ENCODE measurements around the gene GRAMD4.

Gene GRAMD4

GRCh38 chr22:46589871-46590271 lies 30.3 kb upstream of the GRAMD4 start:
- no peaks in the 10 kb centered on the region for H3K36me3 ChIP-seq (ENCODE audit: control insufficient read depth, insufficient read depth, low read length)
- H3K27ac ChIP-seq (ENCODE audit: insufficient read depth, low read length, poor library complexity, severe bottlenecking), result no peak overlapping the region
- no peak overlapping the region for H3K4me3 ChIP-seq (ENCODE audit: insufficient read depth, low read depth, low read length, poor library complexity, severe bottlenecking)
- peaks cover 7% of the 10 kb centered on the region for H3K4me1 ChIP-seq (ENCODE audit: control insufficient read depth, insufficient read depth, low read length, poor library complexity, severe bottlenecking)
- no peak for DNase-seq
- H3K9me3 ChIP-seq (ENCODE audit: control insufficient read depth, low read length), result no peaks in the 10 kb centered on the region
- H3K27me3 ChIP-seq (replicated peaks; ENCODE audit: control insufficient read depth, insufficient read depth, low read length, poor library complexity, severe bottlenecking), result no peaks in the 10 kb centered on the region

GRCh38 chr22:46590334-46590733 lies 29.9 kb upstream of the GRAMD4 start:
- H3K36me3 ChIP-seq (ENCODE audit: control insufficient read depth, insufficient read depth, low read length), result no peaks in the 10 kb centered on the region
- DNase-seq, result no peak
- H3K4me1 ChIP-seq (ENCODE audit: control insufficient read depth, insufficient read depth, low read length, poor library complexity, severe bottlenecking), result peaks cover 7% of the 10 kb centered on the region
- no peaks in the 10 kb centered on the region for H3K27me3 ChIP-seq (replicated peaks; ENCODE audit: control insufficient read depth, insufficient read depth, low read length, poor library complexity, severe bottlenecking)
- H3K27ac ChIP-seq (ENCODE audit: insufficient read depth, low read length, poor library complexity, severe bottlenecking), result no peak overlapping the region
- H3K9me3 ChIP-seq (ENCODE audit: control insufficient read depth, low read length), result no peaks in the 10 kb centered on the region
- no peak overlapping the region for H3K4me3 ChIP-seq (ENCODE audit: insufficient read depth, low read depth, low read length, poor library complexity, severe bottlenecking)

GRCh38 chr22:46591930-46592329 lies 28.3 kb upstream of the GRAMD4 start:
- H3K27ac ChIP-seq (ENCODE audit: insufficient read depth, low read length, poor library complexity, severe bottlenecking), result no peak overlapping the region
- peaks cover 7% of the 10 kb centered on the region for H3K4me1 ChIP-seq (ENCODE audit: control insufficient read depth, insufficient read depth, low read length, poor library complexity, severe bottlenecking)
- no peaks in the 10 kb centered on the region for H3K9me3 ChIP-seq (ENCODE audit: control insufficient read depth, low read length)
- no peaks in the 10 kb centered on the region for H3K27me3 ChIP-seq (replicated peaks; ENCODE audit: control insufficient read depth, insufficient read depth, low read length, poor library complexity, severe bottlenecking)
- H3K4me3 ChIP-seq (ENCODE audit: insufficient read depth, low read depth, low read length, poor library complexity, severe bottlenecking), result no peak overlapping the region
- DNase-seq, result no peak
- H3K36me3 ChIP-seq (ENCODE audit: control insufficient read depth, insufficient read depth, low read length), result no peaks in the 10 kb centered on the region

GRCh38 chr22:46592390-46592872 lies 27.8 kb upstream of the GRAMD4 start:
- H3K4me3 ChIP-seq (ENCODE audit: insufficient read depth, low read depth, low read length, poor library complexity, severe bottlenecking), result no peak overlapping the region
- no peak for DNase-seq
- no peak overlapping the region for H3K27ac ChIP-seq (ENCODE audit: insufficient read depth, low read length, poor library complexity, severe bottlenecking)
- H3K9me3 ChIP-seq (ENCODE audit: control insufficient read depth, low read length), result no peaks in the 10 kb centered on the region
- H3K4me1 ChIP-seq (ENCODE audit: control insufficient read depth, insufficient read depth, low read length, poor library complexity, severe bottlenecking), result peaks cover 3% of the 10 kb centered on the region
- no peaks in the 10 kb centered on the region for H3K36me3 ChIP-seq (ENCODE audit: control insufficient read depth, insufficient read depth, low read length)
- no peaks in the 10 kb centered on the region for H3K27me3 ChIP-seq (replicated peaks; ENCODE audit: control insufficient read depth, insufficient read depth, low read length, poor library complexity, severe bottlenecking)

GRCh38 chr22:46593211-46593681 lies 26.9 kb upstream of the GRAMD4 start:
- H3K27ac ChIP-seq (ENCODE audit: insufficient read depth, low read length, poor library complexity, severe bottlenecking), result no peak overlapping the region
- H3K9me3 ChIP-seq (ENCODE audit: control insufficient read depth, low read length), result no peaks in the 10 kb centered on the region
- H3K27me3 ChIP-seq (replicated peaks; ENCODE audit: control insufficient read depth, insufficient read depth, low read length, poor library complexity, severe bottlenecking), result no peaks in the 10 kb centered on the region
- H3K36me3 ChIP-seq (ENCODE audit: control insufficient read depth, insufficient read depth, low read length), result no peaks in the 10 kb centered on the region
- no peak for DNase-seq
- H3K4me1 ChIP-seq (ENCODE audit: control insufficient read depth, insufficient read depth, low read length, poor library complexity, severe bottlenecking), result no peaks in the 10 kb centered on the region
- H3K4me3 ChIP-seq (ENCODE audit: insufficient read depth, low read depth, low read length, poor library complexity, severe bottlenecking), result no peak overlapping the region

GRCh38 chr22:46593996-46594946 lies 25.9 kb upstream of the GRAMD4 start:
- no peaks in the 10 kb centered on the region for H3K36me3 ChIP-seq (ENCODE audit: control insufficient read depth, insufficient read depth, low read length)
- no peak for DNase-seq
- H3K9me3 ChIP-seq (ENCODE audit: control insufficient read depth, low read length), result no peaks in the 10 kb centered on the region
- no peaks in the 10 kb centered on the region for H3K27me3 ChIP-seq (replicated peaks; ENCODE audit: control insufficient read depth, insufficient read depth, low read length, poor library complexity, severe bottlenecking)
- H3K27ac ChIP-seq (ENCODE audit: insufficient read depth, low read length, poor library complexity, severe bottlenecking), result no peak overlapping the region
- no peaks in the 10 kb centered on the region for H3K4me1 ChIP-seq (ENCODE audit: control insufficient read depth, insufficient read depth, low read length, poor library complexity, severe bottlenecking)
- H3K4me3 ChIP-seq (ENCODE audit: insufficient read depth, low read depth, low read length, poor library complexity, severe bottlenecking), result no peak overlapping the region

- Histone ChIP-seq H3K27ac (ENCODE audit: insufficient read depth, low read length, poor library complexity, severe bottlenecking) (no peak overlapping the region), H3K4me1 (ENCODE audit: control insufficient read depth, insufficient read depth, low read length, poor library complexity, severe bottlenecking) (no peaks in the 10 kb centered on the region)
These were observed 25.3 kb upstream of the GRAMD4 start for GRCh38 chr22:46594947-46595298.

GRCh38 chr22:46595545-46595944 lies 24.6 kb upstream of the GRAMD4 start:
- no peak for DNase-seq

More at GRCh38 chr22:46594947-46595298, 25.3 kb upstream of the GRAMD4 start:
- no peaks in the 10 kb centered on the region for H3K9me3 ChIP-seq (ENCODE audit: control insufficient read depth, low read length)
- no peak for DNase-seq
- no peaks in the 10 kb centered on the region for H3K27me3 ChIP-seq (replicated peaks; ENCODE audit: control insufficient read depth, insufficient read depth, low read length, poor library complexity, severe bottlenecking)
- H3K36me3 ChIP-seq (ENCODE audit: control insufficient read depth, insufficient read depth, low read length), result no peaks in the 10 kb centered on the region
- no peak overlapping the region for H3K4me3 ChIP-seq (ENCODE audit: insufficient read depth, low read depth, low read length, poor library complexity, severe bottlenecking)

GRCh38 chr22:46596032-46596441 lies 24.1 kb upstream of the GRAMD4 start:
- Histone ChIP-seq H3K36me3 (ENCODE audit: control insufficient read depth, insufficient read depth, low read length) (no peaks in the 10 kb centered on the region), H3K4me1 (ENCODE audit: control insufficient read depth, insufficient read depth, low read length, poor library complexity, severe bottlenecking) (no peaks in the 10 kb centered on the region), H3K4me3 (ENCODE audit: insufficient read depth, low read depth, low read length, poor library complexity, severe bottlenecking) (no peak overlapping the region), H3K9me3 (ENCODE audit: control insufficient read depth, low read length) (no peaks in the 10 kb centered on the region), H3K27me3 (replicated peaks; ENCODE audit: control insufficient read depth, insufficient read depth, low read length, poor library complexity, severe bottlenecking) (no peaks in the 10 kb centered on the region), H3K27ac (ENCODE audit: insufficient read depth, low read length, poor library complexity, severe bottlenecking) (no peak overlapping the region)
- no peak for DNase-seq

More at GRCh38 chr22:46595545-46595944, 24.6 kb upstream of the GRAMD4 start:
- Histone ChIP-seq H3K27ac (ENCODE audit: insufficient read depth, low read length, poor library complexity, severe bottlenecking) (no peak overlapping the region), H3K36me3 (ENCODE audit: control insufficient read depth, insufficient read depth, low read length) (no peaks in the 10 kb centered on the region), H3K4me3 (ENCODE audit: insufficient read depth, low read depth, low read length, poor library complexity, severe bottlenecking) (no peak overlapping the region), H3K9me3 (ENCODE audit: control insufficient read depth, low read length) (no peaks in the 10 kb centered on the region), H3K27me3 (replicated peaks; ENCODE audit: control insufficient read depth, insufficient read depth, low read length, poor library complexity, severe bottlenecking) (no peaks in the 10 kb centered on the region), H3K4me1 (ENCODE audit: control insufficient read depth, insufficient read depth, low read length, poor library complexity, severe bottlenecking) (no peaks in the 10 kb centered on the region)

GRCh38 chr22:46596819-46597218 lies 23.4 kb upstream of the GRAMD4 start:
- Histone ChIP-seq H3K4me1 (ENCODE audit: control insufficient read depth, insufficient read depth, low read length, poor library complexity, severe bottlenecking) (no peaks in the 10 kb centered on the region), H3K4me3 (ENCODE audit: insufficient read depth, low read depth, low read length, poor library complexity, severe bottlenecking) (no peak overlapping the region), H3K9me3 (ENCODE audit: control insufficient read depth, low read length) (no peaks in the 10 kb centered on the region), H3K36me3 (ENCODE audit: control insufficient read depth, insufficient read depth, low read length) (no peaks in the 10 kb centered on the region), H3K27ac (ENCODE audit: insufficient read depth, low read length, poor library complexity, severe bottlenecking) (no peak overlapping the region), H3K27me3 (replicated peaks; ENCODE audit: control insufficient read depth, insufficient read depth, low read length, poor library complexity, severe bottlenecking) (no peaks in the 10 kb centered on the region)
- no peak for DNase-seq

All from effector memory CD4-positive, alpha-beta T cell (primary cell).